HK-2 (cell line): Measurements from ENCODE around the gene TNS3.

Experiments used
- DNase-seq: peaks from one replicate; pipeline ENCODE4 v3.0.0-alpha.2; 2018; ENCODE audit not compliant: unreplicated experiment

TNS3 gene

GRCh38 chr7:47329320-47329926, 252.5 kb downstream of the TNS3 start:
- DNase-seq: no peak

DNA sequence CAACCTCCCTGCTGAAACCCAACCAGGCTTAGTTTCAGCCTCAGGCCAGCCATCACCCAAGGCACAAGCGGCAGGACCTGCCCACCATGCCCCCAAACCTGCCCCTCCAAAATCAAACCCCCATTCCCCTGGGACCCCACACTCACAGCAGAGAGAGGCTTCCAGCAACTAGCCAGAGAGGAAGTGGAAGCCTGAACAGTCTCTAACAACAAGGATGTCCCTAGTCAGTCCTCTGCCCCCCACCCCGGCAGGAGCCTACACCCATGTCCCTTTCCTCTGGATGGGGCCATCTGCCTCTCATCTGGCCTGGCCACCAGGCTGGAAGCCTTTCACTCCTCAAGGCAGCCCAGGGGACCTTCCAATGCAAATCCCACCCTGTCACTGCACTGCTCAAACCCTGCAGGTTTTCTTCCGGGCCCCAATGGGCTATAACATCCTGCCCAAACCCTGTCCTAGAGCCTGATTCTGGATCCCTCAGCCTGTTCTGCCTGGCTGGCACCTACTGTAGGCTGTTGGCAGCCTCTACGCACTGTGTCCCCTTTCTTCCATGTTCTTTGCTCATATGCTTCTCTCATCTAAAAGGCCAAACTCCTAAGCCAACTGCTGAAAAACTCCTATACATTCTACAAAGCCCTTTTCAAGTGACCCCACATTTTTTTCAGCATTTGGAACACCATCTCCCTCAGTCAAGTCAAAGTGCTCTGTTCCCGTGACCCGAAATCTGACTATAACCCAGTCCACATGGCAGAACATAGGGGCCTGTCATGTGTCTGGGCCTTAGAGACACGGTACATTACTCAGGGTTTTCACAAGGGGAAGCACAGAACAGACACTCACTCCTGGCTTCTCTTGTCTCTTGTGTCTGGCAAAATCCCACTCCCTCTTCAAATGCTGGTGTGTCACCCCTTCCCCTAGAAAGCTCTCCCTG, 253.3 kb downstream of the TNS3 start:
- peak; percentile 21 for DNase-seq

DNA sequence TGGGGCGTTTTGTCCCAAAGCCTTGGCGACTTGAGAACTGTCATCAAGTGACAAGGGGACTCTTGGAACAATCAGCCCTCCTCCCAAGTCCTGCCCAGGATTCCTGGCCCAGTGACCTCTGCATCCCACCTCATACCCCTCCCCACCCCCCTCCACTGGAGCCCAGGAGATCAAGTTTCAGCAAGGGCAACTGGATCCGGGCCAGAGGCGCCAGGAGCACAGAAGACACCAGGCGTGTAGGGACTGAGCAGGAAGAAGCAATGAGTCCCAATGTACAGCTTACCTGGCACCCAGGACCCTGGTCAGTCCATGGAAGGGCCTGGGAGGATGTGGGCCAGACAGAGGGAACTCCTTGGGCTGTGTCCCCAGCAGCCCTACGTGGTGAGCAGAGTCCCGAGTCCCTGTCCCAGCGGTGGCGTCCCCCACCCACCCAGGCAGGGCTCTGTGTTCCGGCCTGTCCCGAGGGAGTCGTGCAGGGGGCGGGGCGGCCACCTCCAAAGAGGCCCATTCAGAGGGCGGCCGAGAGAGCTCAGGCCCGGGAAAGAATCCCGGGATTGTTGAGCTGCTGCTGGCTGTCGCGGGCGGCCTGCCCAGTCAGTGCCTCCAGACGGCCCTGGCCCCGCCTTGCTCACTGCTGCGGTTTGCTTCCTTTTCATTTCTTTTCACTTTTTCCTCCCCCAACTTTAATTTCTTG, 254.1 kb downstream of the TNS3 start:
- DNase-seq: peak; percentile 86

DNA sequence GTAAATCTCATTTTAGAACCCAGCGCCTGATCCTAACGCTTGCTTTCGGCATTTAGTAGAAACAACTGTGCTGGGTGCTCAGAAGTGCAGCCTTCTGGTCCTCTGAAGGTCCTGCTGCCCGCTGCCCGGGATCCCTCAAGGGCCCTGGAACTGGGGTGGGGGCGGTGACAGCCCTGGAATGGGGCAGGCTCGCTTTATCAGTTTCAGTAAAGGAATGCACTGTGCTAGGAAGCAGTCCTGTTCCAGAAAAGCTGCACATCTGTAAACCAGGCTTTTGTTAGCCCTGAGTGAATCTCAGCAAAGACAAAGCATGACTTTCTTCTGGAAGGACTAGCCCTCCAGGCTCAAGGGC, 254.6 kb downstream of the TNS3 start:
- no peak for DNase-seq

- DNase-seq: no peak
These were observed 255.1 kb downstream of the TNS3 start for GRCh38 chr7:47326808-47327207.

GRCh38 chr7:47326220-47326619, 255.7 kb downstream of the TNS3 start:
- no peak for DNase-seq

DNA sequence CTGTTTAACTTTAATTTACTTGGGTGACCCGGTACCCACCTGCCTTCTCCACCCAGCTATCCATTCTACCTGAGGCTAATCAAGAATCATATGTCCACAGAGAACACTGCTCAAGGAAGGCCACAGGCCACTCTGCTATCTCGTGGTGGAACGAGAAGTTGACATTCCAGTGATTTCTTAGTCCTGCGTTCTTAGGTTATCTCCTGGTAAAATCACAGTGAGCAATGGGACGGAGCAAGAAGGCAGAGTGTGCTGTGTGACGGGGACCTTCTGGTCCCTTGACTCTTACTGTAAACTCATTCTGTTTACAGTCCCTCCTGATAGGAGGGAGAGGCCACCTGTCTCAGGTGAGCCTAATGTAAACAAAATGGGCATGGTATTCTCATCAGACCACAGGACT, 256.6 kb downstream of the TNS3 start:
- no peak for DNase-seq

DNA sequence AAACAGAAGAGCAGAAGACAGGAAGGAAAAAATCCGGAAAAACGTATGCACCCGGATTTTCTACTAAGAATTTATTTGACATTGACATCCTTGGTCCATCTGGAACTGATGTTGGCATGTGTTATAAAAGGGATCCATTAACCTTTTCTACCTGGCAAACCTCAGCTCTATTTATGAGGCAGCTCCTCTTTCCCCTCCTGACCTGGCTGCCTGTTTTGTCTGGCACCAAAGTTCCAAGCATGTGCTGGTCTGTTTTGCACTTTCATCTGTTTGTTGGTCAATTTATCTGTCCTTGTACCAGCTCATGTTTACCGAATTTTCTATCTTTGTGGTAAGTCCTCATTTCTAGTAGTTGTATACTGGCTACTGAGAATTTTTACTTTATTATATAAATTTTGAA, 258.0 kb downstream of the TNS3 start:
- DNase-seq: no peak

DNA sequence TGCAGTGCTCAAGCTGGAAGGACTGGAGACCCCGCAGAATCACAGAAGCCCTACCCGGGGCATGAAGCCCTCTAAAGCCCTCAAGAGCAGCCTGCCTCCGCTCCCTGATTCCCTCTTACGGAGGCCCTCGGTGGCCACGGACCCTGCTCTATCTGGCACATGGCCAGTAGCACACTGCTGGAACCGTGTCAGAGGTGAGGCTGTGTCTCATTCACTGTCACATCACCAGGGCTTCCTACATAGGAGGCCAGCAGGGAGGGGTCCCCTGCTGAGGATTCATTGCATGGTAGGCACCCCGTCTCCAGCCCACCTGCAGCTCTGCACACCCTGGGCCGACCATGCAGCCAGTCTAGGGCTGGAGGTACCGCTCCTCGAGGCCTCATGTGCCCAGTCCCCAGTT, 259.2 kb downstream of the TNS3 start:
- no peak for DNase-seq

DNA sequence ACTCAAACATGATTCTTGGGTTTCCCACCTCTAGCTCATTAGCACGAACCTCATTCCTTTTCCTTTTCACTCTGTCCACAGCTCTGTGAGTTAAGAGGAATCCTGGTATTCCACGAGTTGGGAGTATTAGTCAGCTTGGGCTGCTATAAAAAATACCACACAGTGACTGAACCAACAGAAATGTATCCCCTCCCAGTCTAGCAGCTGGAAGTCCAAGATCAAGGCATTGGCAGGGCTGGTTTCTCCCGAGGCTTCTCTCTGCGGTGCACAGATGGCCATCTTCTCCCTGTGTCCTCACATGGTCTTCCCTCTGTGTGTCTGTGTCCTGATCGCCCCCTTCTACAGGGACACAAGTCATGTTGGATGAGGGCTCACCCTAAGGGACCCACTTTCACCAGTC, 261.6 kb downstream of the TNS3 start:
- DNase-seq: no peak

GRCh38 chr7:47318395-47319182, 263.3 kb downstream of the TNS3 start:
- no peak for DNase-seq

- DNase-seq: no peak
These were observed 264.4 kb downstream of the TNS3 start for GRCh38 chr7:47317487-47317886.

GRCh38 chr7:47314728-47315607, 266.9 kb downstream of the TNS3 start:
- no peak for DNase-seq

DNA sequence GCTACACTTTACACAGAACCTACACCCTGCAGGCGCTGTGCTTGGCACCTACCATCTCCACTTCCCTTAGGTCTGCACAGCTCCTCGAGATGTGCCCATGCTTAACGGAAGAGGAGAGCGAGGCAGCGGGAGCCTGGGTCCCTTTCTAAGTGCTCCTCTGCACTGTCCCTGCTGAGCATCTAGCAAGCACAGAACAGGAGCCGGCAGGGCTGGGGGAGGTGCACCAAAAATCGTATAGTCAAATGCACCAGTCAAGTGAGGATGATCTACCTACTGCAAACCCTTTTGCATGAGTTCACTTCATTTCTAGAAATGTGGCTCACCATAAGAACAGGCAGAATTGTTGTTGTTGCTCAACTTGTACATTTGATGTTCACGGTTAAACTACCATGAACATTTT, 267.7 kb downstream of the TNS3 start:
- no peak for DNase-seq

- DNase-seq: no peak
These were observed 268.3 kb downstream of the TNS3 start for GRCh38 chr7:47313564-47313963.

DNA sequence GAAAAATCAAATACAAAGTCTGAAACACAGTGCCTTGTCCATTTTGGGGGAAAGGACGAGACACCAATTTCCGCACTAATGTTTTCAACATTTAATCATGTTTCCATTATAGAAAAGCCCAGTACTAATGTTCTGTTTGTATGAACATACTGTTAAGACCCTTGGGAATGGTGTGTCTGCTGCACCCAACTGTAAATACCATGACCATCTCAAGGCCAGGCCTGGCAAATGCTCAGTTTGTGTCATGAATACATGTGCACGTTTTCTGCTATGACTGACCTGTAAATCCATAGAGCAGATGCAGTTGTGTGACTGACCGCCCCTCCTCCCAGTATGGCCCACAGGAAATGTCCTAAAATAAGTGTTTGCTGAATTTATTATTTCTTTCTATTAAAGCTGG, 270.0 kb downstream of the TNS3 start:
- DNase-seq: no peak

- no peak for DNase-seq
These were observed 271.9 kb downstream of the TNS3 start for GRCh38 chr7:47310020-47310419.

DNA sequence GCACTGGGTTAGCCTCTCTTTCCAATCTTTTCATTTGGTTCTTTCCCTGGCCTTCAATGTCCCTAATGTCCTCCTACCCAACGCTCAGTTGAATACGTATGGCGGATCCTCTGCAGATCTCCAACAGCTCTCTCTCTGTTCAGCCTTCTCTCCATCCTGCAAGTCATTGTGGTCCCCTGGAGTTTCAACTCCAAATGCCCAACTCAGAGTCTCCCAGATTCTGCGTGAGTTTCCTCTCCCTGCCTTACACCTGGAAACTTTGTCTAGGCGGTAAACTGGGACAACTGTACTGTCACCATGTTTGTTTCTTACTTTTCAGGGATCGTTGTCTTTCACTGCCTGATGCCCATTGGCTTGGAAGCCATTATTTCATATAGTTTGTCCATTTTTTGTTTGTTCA, 273.1 kb downstream of the TNS3 start:
- no peak for DNase-seq

DNA sequence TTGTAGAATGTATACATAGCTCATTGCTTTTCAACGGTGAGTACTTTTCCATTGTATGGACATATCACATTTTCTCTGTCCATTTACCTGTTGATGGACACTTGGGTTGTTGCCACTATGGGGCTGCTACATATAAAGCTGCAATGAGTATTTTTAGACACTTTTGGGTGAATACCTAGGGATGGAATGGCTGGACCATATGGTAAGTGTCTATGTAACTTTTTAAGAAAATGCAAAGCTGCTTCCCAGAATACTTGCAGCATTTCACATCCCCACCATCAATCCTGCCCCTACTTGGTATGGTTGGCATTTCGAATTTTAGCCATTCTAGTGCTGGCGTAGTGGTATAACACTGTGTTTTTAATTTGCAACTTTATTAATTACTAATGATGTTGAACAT, 274.6 kb downstream of the TNS3 start:
- no peak for DNase-seq

GRCh38 chr7:47304727-47305719, 276.9 kb downstream of the TNS3 start:
- DNase-seq: no peak
